ENCODE data around the gene TOX3. TPM values are rescaled to one million over a fixed set of nuclear protein-coding genes. Genes with fewer than 3 reads are reported as not detected.

Gene TOX3
- total RNA-seq, 4 donors from 2014 or later = 0.12 to 4.8 (median 2.0) TPM; not detected in 1

DNA sequence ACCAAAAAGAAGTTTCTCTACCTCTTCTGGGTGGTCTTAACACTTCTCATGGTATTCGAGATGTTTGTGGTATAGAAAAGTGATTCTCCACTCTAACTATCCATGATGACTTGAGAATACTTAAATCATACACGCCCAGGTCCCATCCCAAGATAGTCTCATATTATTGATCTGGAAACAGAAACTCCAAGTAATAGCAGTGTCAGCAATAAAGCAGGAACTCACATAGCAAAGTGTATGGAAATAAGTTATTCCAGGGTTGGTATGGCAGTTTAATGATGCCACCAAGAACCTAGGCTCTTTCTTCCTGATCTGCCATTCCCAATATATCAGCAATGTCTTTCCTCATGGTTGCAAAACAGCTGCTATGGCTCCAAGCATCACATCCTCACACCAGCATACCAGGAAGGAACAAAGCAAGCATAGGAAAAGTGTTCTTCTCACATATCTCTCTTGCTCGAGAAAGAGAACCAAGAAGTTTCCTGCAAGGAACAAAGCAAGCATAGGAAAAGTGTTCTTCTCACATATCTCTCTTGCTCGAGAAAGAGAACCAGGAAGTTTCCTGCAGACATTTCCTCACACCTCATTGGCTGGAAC, 23.6 kb upstream of the TOX3 start:
- WGBS, 2 donors (ENCODE audit: low coverage in 1 of 2) = 56 to 83% methylated on average over 1 to 3 of the region's 4 CpGs
- ATAC-seq = no peak
- H3K9me3 ChIP-seq = no peaks in the 10 kb centered on the region
- no peaks in the 10 kb centered on the region for H3K27me3 ChIP-seq
- no peak overlapping the region for H3K4me3 ChIP-seq
- H3K36me3 ChIP-seq = no peaks in the 10 kb centered on the region
- TF ChIP-seq EP300 (IDR thresholded peaks at IDR 0.05) (no peak), POLR2AphosphoS5 (IDR thresholded peaks at IDR 0.05) (no peak), POLR2A (IDR thresholded peaks at IDR 0.05) (no peak)
- TF ChIP-seq, protein P1, sequence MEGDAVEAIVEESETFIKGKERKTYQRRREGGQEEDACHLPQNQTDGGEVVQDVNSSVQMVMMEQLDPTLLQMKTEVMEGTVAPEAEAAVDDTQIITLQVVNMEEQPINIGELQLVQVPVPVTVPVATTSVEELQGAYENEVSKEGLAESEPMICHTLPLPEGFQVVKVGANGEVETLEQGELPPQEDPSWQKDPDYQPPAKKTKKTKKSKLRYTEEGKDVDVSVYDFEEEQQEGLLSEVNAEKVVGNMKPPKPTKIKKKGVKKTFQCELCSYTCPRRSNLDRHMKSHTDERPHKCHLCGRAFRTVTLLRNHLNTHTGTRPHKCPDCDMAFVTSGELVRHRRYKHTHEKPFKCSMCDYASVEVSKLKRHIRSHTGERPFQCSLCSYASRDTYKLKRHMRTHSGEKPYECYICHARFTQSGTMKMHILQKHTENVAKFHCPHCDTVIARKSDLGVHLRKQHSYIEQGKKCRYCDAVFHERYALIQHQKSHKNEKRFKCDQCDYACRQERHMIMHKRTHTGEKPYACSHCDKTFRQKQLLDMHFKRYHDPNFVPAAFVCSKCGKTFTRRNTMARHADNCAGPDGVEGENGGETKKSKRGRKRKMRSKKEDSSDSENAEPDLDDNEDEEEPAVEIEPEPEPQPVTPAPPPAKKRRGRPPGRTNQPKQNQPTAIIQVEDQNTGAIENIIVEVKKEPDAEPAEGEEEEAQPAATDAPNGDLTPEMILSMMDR (IDR thresholded peaks at IDR 0.05) = no peak
- no peak overlapping the region for H3K27ac ChIP-seq
- no peaks in the 10 kb centered on the region for H3K4me1 ChIP-seq

DNA sequence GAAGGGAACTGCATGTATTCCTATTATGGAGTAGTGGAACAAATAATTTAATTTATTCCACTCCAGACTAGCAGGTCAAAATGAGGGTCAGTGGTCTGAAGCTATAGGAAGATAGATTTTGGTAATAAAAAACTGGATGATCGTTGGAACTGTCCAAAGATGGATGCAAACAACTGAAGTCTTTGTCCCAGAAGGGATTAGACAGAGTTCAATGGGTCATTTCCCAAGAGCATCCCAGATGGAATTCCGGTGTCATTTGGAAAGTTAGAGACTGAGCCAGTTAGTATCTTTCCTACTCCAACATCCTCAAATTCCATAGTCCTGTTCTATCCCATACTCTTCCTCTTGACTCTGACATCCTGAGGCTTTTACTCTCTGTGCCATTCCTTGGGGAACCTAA, 22.8 kb upstream of the TOX3 start:
- Histone ChIP-seq H3K9me3 (no peaks in the 10 kb centered on the region), H3K36me3 (no peaks in the 10 kb centered on the region), H3K4me3 (no peak overlapping the region), H3K27ac (no peak overlapping the region), H3K27me3 (no peaks in the 10 kb centered on the region), H3K4me1 (no peaks in the 10 kb centered on the region)
- ATAC-seq = no peak
- 71 to 74% methylated on average over 2 of the region's 2 CpGs for WGBS, 2 donors (ENCODE audit: low coverage in 1 of 2)
- TF ChIP-seq EP300 (IDR thresholded peaks at IDR 0.05) = no peak
- TF ChIP-seq, protein P1 (IDR thresholded peaks at IDR 0.05) = no peak
- no peak for TF ChIP-seq POLR2A (IDR thresholded peaks at IDR 0.05)
- TF ChIP-seq POLR2AphosphoS5 (IDR thresholded peaks at IDR 0.05) = no peak

GRCh38 chr16:52568983-52569690, 22.2 kb upstream of the TOX3 start:
- Histone ChIP-seq H3K4me1 (no peaks in the 10 kb centered on the region), H3K9me3 (no peaks in the 10 kb centered on the region), H3K4me3 (no peak overlapping the region), H3K36me3 (no peaks in the 10 kb centered on the region), H3K27me3 (no peaks in the 10 kb centered on the region), H3K27ac (no peak overlapping the region)
- ATAC-seq = no peak
- WGBS, 2 donors (ENCODE audit: low coverage in 1 of 2) = 68 to 73% methylated on average over 3 of the region's 3 CpGs
- TF ChIP-seq EP300 (IDR thresholded peaks at IDR 0.05) = no peak
- TF ChIP-seq, protein P1 (IDR thresholded peaks at IDR 0.05) = no peak
- no peak for TF ChIP-seq POLR2A (IDR thresholded peaks at IDR 0.05)
- no peak for TF ChIP-seq POLR2AphosphoS5 (IDR thresholded peaks at IDR 0.05)

DNA sequence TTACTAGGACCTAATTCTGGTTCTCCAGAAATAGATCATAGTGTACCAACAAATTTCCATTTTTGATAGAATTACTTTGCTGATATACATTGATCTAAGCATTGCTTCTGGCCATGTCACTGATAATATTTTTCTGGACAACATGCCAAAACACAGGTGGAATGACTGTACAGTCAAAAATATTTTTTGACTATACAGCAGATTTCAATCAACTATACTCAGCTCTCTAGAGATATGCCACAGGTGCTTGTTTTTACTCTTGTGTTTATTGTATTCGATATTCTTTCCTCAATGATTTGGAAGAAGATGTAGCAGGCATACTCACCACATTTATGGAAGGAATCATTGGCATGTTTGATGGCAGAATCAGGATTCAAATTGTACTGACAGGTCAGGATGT, 21.6 kb upstream of the TOX3 start:
- Histone ChIP-seq H3K9me3 (no peaks in the 10 kb centered on the region), H3K4me3 (no peak overlapping the region), H3K4me1 (no peaks in the 10 kb centered on the region), H3K27ac (no peak overlapping the region), H3K27me3 (no peaks in the 10 kb centered on the region), H3K36me3 (no peaks in the 10 kb centered on the region)
- WGBS, 2 donors (ENCODE audit: low coverage in 1 of 2) = 89 to 100% methylated on average over 1 of the region's 1 CpG
- TF ChIP-seq, protein P1 (IDR thresholded peaks at IDR 0.05) = no peak
- no peak for TF ChIP-seq EP300 (IDR thresholded peaks at IDR 0.05)
- no peak for TF ChIP-seq POLR2A (IDR thresholded peaks at IDR 0.05)
- TF ChIP-seq POLR2AphosphoS5 (IDR thresholded peaks at IDR 0.05) = no peak
- ATAC-seq = no peak

- 75 to 76% methylated on average over 3 of the region's 4 CpGs for WGBS, 2 donors (ENCODE audit: low coverage in 1 of 2)
- Histone ChIP-seq H3K9me3 (no peaks in the 10 kb centered on the region), H3K36me3 (no peaks in the 10 kb centered on the region), H3K27me3 (peaks cover under 1% of the 10 kb centered on the region), H3K27ac (no peak overlapping the region), H3K4me1 (no peaks in the 10 kb centered on the region), H3K4me3 (no peak overlapping the region)
- ATAC-seq = no peak
- TF ChIP-seq, protein P1 (IDR thresholded peaks at IDR 0.05) = no peak
- no peak for TF ChIP-seq EP300 (IDR thresholded peaks at IDR 0.05)
- no peak for TF ChIP-seq POLR2A (IDR thresholded peaks at IDR 0.05)
- no peak for TF ChIP-seq POLR2AphosphoS5 (IDR thresholded peaks at IDR 0.05)
Observed at GRCh38 chr16:52567193-52567592, 20.2 kb upstream of the TOX3 start.

Data from gastroesophageal sphincter (tissue), 4 donors.